ENCODE measurements around the gene S1PR4.

S1PR4 gene

DNA sequence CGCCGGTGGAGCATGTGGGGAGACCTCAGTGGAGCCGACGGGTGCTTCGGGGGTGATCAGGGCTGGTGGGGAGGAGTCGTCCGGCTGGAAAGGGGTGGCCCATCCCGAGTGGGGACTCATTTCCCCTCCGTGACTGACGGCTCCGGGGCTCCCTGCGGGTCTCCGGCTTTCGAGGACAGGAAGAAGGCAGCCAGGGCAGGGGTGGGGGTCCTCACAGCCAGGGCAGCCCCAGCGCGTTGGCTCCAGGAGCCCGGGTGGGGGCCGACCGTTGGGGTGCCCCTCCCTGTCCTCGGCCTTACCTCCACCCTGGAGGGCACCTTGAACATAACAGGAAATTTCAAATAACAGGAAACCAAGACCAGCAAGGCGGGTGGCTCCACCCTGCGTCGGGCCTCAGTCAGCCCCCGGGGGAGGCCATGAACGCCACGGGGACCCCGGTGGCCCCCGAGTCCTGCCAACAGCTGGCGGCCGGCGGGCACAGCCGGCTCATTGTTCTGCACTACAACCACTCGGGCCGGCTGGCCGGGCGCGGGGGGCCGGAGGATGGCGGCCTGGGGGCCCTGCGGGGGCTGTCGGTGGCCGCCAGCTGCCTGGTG, at the start of gene S1PR4:
Gene S1PR4, plus strand, starts transcription at position 393 of the 596 bp plus-strand sequence. Its CDS starts 24 bp downstream, at position 417.
- H3K79me2 ChIP-seq = no peaks in the 10 kb centered on the region
- no peaks in the 10 kb centered on the region for H3K27me3 ChIP-seq (ENCODE audit: control insufficient read depth, insufficient read depth, low read length)
- H3K9me3 ChIP-seq (ENCODE audit: control insufficient read depth, low read length) = no peaks in the 10 kb centered on the region
- H3K4me3 ChIP-seq (ENCODE audit: low read depth, low read length) = no peak within 1 kb of the TSS
- TF ChIP-seq, protein P1, sequence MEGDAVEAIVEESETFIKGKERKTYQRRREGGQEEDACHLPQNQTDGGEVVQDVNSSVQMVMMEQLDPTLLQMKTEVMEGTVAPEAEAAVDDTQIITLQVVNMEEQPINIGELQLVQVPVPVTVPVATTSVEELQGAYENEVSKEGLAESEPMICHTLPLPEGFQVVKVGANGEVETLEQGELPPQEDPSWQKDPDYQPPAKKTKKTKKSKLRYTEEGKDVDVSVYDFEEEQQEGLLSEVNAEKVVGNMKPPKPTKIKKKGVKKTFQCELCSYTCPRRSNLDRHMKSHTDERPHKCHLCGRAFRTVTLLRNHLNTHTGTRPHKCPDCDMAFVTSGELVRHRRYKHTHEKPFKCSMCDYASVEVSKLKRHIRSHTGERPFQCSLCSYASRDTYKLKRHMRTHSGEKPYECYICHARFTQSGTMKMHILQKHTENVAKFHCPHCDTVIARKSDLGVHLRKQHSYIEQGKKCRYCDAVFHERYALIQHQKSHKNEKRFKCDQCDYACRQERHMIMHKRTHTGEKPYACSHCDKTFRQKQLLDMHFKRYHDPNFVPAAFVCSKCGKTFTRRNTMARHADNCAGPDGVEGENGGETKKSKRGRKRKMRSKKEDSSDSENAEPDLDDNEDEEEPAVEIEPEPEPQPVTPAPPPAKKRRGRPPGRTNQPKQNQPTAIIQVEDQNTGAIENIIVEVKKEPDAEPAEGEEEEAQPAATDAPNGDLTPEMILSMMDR (IDR thresholded peaks at IDR 0.05) = no peak
- no peak within 1 kb of the TSS for H3K27ac ChIP-seq
- peaks cover 7% of the 10 kb centered on the region for H3K4me1 ChIP-seq
- no peak within 1 kb of the TSS for H2AFZ ChIP-seq
- no peak within 1 kb of the TSS for H3K4me2 ChIP-seq (ENCODE audit: low read length)
- H3K36me3 ChIP-seq (ENCODE audit: control insufficient read depth, insufficient read depth, low read length) = no peaks in the 10 kb centered on the region
- no peak within 1 kb of the TSS for H3K9ac ChIP-seq

GRCh38 chr19:3129112-3129511, 49.5 kb upstream of the S1PR4 start:
- H2AFZ ChIP-seq = no peak overlapping the region
- TF ChIP-seq, protein P1 (IDR thresholded peaks at IDR 0.05) = peak; percentile 53
- no peak overlapping the region for H3K27ac ChIP-seq
- no peaks in the 10 kb centered on the region for H3K27me3 ChIP-seq (ENCODE audit: control insufficient read depth, insufficient read depth, low read length)
- H3K36me3 ChIP-seq (ENCODE audit: control insufficient read depth, insufficient read depth, low read length) = no peaks in the 10 kb centered on the region
- no peak overlapping the region for H3K4me2 ChIP-seq (ENCODE audit: low read length)
- H3K9ac ChIP-seq = no peak overlapping the region
- no peak overlapping the region for H3K4me3 ChIP-seq (ENCODE audit: low read depth, low read length)
- H3K9me3 ChIP-seq (ENCODE audit: control insufficient read depth, low read length) = no peaks in the 10 kb centered on the region
- no peaks in the 10 kb centered on the region for H3K79me2 ChIP-seq
- H3K4me1 ChIP-seq = no peaks in the 10 kb centered on the region

GRCh38 chr19:3131168-3131567, 47.4 kb upstream of the S1PR4 start:
- no peak overlapping the region for H3K9ac ChIP-seq
- H3K36me3 ChIP-seq (ENCODE audit: control insufficient read depth, insufficient read depth, low read length) = no peaks in the 10 kb centered on the region
- TF ChIP-seq, protein P1 (IDR thresholded peaks at IDR 0.05) = no peak

GRCh38 chr19:3132971-3133792, 45.4 kb upstream of the S1PR4 start:
- no peak overlapping the region for H3K4me3 ChIP-seq (ENCODE audit: low read depth, low read length)
- no peak overlapping the region for H3K27ac ChIP-seq
- no peaks in the 10 kb centered on the region for H3K27me3 ChIP-seq (ENCODE audit: control insufficient read depth, insufficient read depth, low read length)
- no peaks in the 10 kb centered on the region for H3K79me2 ChIP-seq
- no peak overlapping the region for H3K9ac ChIP-seq
- peak overlapping the region; percentile 67 for H2AFZ ChIP-seq
- H3K4me1 ChIP-seq = no peaks in the 10 kb centered on the region
- TF ChIP-seq, protein P1 (IDR thresholded peaks at IDR 0.05) = no peak
- no peak overlapping the region for H3K4me2 ChIP-seq (ENCODE audit: low read length)
- H3K9me3 ChIP-seq (ENCODE audit: control insufficient read depth, low read length) = no peaks in the 10 kb centered on the region
- no peaks in the 10 kb centered on the region for H3K36me3 ChIP-seq (ENCODE audit: control insufficient read depth, insufficient read depth, low read length)

More at GRCh38 chr19:3131168-3131567, 47.4 kb upstream of the S1PR4 start:
- no peaks in the 10 kb centered on the region for H3K9me3 ChIP-seq (ENCODE audit: control insufficient read depth, low read length)
- no peak overlapping the region for H3K4me2 ChIP-seq (ENCODE audit: low read length)
- no peak overlapping the region for H2AFZ ChIP-seq
- H3K27me3 ChIP-seq (ENCODE audit: control insufficient read depth, insufficient read depth, low read length) = no peaks in the 10 kb centered on the region
- no peak overlapping the region for H3K4me3 ChIP-seq (ENCODE audit: low read depth, low read length)
- no peaks in the 10 kb centered on the region for H3K79me2 ChIP-seq
- no peak overlapping the region for H3K27ac ChIP-seq
- H3K4me1 ChIP-seq = no peaks in the 10 kb centered on the region

All from parathyroid adenoma (tissue), 2 donors.